Loucy (cell line): ENCODE measurements around the gene UTP11.

Source experiments
- CTCF ChIP-seq: fragments of 200-600 bp; sonication (generic); conservative IDR thresholded peaks from 2 replicates; pipeline ENCODE4 v1.5.1; 2014; ENCODE audit warnings: mild to moderate bottlenecking, antibody characterized with exemption, low read length
- EZH2phosphoT487 ChIP-seq: fragments of 200-600 bp; IDR thresholded peaks from 2 replicates; pipeline ENCODE4 v1.6.1; 2018; ENCODE audit warnings: antibody characterized with exemption, mild to moderate bottlenecking, moderate library complexity, borderline replicate concordance

- no peak for TF ChIP-seq CTCF
- no peak for TF ChIP-seq EZH2phosphoT487
Observed at GRCh38 chr1:38039331-38040088, 27.0 kb downstream of the UTP11 start.
